Measurements from ENCODE around the gene ZBTB16.

ZBTB16 gene

DNA sequence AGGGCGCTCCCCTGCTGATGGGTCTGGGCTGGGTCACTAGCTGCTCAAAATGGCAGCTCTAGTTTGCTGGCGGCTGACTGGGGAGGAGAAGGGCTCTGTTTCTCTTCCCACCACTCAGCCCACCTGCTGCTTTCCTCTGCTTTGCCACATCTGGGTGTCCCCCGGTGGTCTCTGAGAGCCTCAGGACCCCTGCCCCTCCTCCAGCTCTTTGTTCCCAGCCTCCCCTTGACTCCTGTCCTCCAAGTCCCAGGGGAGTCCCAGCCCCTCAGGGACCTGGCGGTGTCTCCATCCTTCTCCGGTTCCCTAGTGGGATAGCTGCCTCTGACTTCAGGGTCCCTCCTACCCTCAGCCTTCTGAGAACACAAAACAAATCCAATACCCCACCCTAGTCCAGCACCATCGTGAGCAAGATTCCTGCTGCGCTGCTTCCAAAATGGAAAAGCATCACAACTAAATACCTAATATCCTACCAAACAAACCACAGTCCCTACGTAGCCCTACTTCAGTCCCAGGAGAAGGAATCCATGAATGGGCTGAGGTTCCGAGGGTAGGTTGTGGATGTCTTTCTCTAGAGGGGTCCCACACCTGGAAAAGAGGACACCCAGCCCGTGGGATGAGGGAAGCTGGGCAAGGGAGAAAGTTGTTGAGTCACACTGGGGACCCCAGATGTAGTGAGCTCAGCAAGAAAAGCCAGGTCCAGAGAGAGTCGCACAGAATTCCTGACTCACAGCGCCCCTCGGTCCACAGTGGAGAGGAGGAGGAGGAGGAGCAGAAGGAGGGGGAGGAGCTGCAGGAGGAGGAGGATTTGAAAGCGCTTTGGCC lies 191.7 kb downstream of the ZBTB16 start (continued):
- TF ChIP-seq, protein P1, sequence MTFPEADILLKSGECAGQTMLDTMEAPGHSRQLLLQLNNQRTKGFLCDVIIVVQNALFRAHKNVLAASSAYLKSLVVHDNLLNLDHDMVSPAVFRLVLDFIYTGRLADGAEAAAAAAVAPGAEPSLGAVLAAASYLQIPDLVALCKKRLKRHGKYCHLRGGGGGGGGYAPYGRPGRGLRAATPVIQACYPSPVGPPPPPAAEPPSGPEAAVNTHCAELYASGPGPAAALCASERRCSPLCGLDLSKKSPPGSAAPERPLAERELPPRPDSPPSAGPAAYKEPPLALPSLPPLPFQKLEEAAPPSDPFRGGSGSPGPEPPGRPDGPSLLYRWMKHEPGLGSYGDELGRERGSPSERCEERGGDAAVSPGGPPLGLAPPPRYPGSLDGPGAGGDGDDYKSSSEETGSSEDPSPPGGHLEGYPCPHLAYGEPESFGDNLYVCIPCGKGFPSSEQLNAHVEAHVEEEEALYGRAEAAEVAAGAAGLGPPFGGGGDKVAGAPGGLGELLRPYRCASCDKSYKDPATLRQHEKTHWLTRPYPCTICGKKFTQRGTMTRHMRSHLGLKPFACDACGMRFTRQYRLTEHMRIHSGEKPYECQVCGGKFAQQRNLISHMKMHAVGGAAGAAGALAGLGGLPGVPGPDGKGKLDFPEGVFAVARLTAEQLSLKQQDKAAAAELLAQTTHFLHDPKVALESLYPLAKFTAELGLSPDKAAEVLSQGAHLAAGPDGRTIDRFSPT (tag by site-specific recombination; IDR thresholded peaks at IDR 0.05), result no peak
- TF ChIP-seq ZXDB (tag by site-specific recombination; IDR thresholded peaks at IDR 0.05) (no peak), ZNF707 (tag by site-specific recombination; IDR thresholded peaks at IDR 0.05) (no peak), HOXD13 (CRISPR knock-in tag; IDR thresholded peaks at IDR 0.05; ENCODE audit: borderline replicate concordance) (no peak), ZNF610 (tag by site-specific recombination; IDR thresholded peaks at IDR 0.05; ENCODE audit: borderline replicate concordance) (no peak), ZNF146 (tag by site-specific recombination; IDR thresholded peaks at IDR 0.05) (no peak), ZNF791 (tag by site-specific recombination; IDR thresholded peaks at IDR 0.05) (no peak)

DNA sequence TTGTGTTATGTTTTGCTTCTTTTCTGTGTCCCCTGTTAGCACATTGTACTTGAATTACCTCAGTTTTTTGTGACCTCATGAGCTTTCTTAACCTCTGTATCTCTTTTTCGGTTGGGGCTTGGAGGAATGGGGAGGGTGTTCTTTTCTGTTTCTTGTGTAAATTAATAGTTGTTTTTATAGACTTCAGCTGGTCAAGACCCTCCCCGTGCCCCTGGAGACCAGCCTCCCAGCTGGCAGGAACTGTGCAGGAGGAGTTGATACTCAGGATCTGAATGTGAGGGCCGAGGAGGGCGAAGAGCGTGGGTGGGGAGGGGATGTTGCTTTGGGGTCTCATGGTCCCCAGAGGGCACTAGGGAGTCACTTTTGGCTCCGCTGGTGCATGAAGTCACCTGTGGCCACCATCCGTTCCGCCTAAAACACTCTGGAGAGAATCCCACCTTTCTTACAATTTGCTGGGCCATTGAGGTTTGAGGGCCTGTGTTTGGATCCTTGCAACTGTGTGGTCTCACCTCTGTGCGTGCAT lies 192.4 kb downstream of the ZBTB16 start:
- TF ChIP-seq ZNF146 (tag by site-specific recombination; IDR thresholded peaks at IDR 0.05) (no peak), ZNF664 (tag by site-specific recombination; IDR thresholded peaks at IDR 0.05) (no peak), KLF7 (tag by site-specific recombination; IDR thresholded peaks at IDR 0.05; ENCODE audit: borderline replicate concordance) (no peak), SP2 (tag by site-specific recombination; IDR thresholded peaks at IDR 0.05) (no peak), TRIM28 (IDR thresholded peaks at IDR 0.05; ENCODE audit: borderline replicate concordance, low read length) (no peak), ZNF214 (tag by site-specific recombination; IDR thresholded peaks at IDR 0.05; ENCODE audit: borderline replicate concordance) (no peak), ZNF837 (tag by site-specific recombination; IDR thresholded peaks at IDR 0.05) (no peak), ZNF600 (tag by site-specific recombination; IDR thresholded peaks at IDR 0.05) (no peak), SCRT1 (tag by site-specific recombination; IDR thresholded peaks at IDR 0.05; ENCODE audit: borderline replicate concordance) (no peak), ZNF560 (tag by site-specific recombination; IDR thresholded peaks at IDR 0.05; ENCODE audit: borderline replicate concordance) (no peak), ZBTB21 (tag by site-specific recombination; IDR thresholded peaks at IDR 0.05) (no peak)
- CTCF ChIA-PET, result interaction anchor here (0.8 to 5.1 kb wide), 2 partner anchors 9 to 345 kb away, joined by 4 to 35 read pairs; no protein-coding TSS in a partner anchor
- POLR2A ChIA-PET, result no interaction called here
- no peaks in the 10 kb centered on the region for H3K4me1 ChIP-seq (ENCODE audit: control insufficient read depth, insufficient read depth, low read length)
- H3K9me3 ChIP-seq (ENCODE audit: control insufficient read depth, insufficient read depth, low read depth, low read length), result no peaks in the 10 kb centered on the region
- H3K36me3 ChIP-seq (ENCODE audit: control insufficient read depth in 2 of 2, insufficient read depth in 1 of 2, low read length in 2 of 2), result peaks cover 0 to 4% of the 10 kb centered on the region in 2 experiments; a peak in 1 of 3 replicates
- no peak overlapping the region for H3K27ac ChIP-seq (ENCODE audit: extremely low read depth, low read depth, low read length)
- H3K4me3 ChIP-seq (ENCODE audit: low read depth, low read length), result no peak overlapping the region

DNA sequence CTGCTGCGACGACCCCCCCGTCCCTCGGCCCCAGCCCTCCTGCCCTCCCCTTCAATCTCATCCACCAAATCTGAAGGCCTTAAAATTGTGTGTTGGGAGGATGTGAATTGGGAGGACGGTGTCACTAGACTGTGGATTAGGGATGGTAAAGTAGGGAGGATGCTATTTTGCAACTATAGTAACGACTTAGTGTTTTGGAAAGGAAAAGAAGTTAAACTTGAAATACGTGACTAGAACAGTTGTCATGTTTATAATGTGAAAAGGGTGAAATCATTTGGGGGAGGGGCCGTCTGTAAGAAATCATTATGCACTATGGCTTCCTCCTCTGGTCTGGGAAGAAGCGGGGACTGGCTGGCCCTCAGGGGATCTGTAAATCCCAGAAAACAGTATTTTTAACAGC lies 193.3 kb downstream of the ZBTB16 start:
- ChIA-PET POLR2A (no interaction called here), CTCF (interaction anchor here (1.4 kb wide), 1 partner anchor 258 kb away, joined by 5 read pairs; no protein-coding TSS in a partner anchor)
- Histone ChIP-seq H3K36me3 (ENCODE audit: control insufficient read depth in 2 of 2, insufficient read depth in 1 of 2, low read length in 2 of 2) (peaks cover 0 to 4% of the 10 kb centered on the region in 2 experiments; a peak in 1 of 3 replicates), H3K9me3 (ENCODE audit: control insufficient read depth, insufficient read depth, low read depth, low read length) (no peaks in the 10 kb centered on the region), H3K27ac (ENCODE audit: extremely low read depth, low read depth, low read length) (no peak overlapping the region), H3K4me3 (ENCODE audit: low read depth, low read length) (no peak overlapping the region), H3K4me1 (ENCODE audit: control insufficient read depth, insufficient read depth, low read length) (no peaks in the 10 kb centered on the region)
- TF ChIP-seq KLF10 (tag by site-specific recombination; IDR thresholded peaks at IDR 0.05) (no peak), WT1 (tag by site-specific recombination; IDR thresholded peaks at IDR 0.05) (peak; percentile 56; the same call in 1 of the 2 replicates)

Data from HEK293 (cell line).